ENCODE results near the gene SH2D3A.
"Not testable (repeated sequence)": the region's sequence is repeated elsewhere in the genome, so short reads cannot be mapped to it uniquely, and the experiment has no call there.

The SH2D3A gene

GRCh38 chr19:6719540-6719861 is 47.7 kb downstream of the SH2D3A start:
- no peak for DNase-seq

- DNase-seq: peak; percentile 33
Observed at GRCh38 chr19:6718741-6719539, 48.3 kb downstream of the SH2D3A start.

GRCh38 chr19:6718111-6718740 is 49.0 kb downstream of the SH2D3A start:
- DNase-seq: no peak

GRCh38 chr19:6717441-6717971 is 49.7 kb downstream of the SH2D3A start:
- DNase-seq: no peak

- no peak for DNase-seq
Observed at GRCh38 chr19:6717036-6717435, 50.2 kb downstream of the SH2D3A start.

GRCh38 chr19:6716610-6716970 is 50.6 kb downstream of the SH2D3A start:
- DNase-seq: no peak

GRCh38 chr19:6714749-6715555 is 52.3 kb downstream of the SH2D3A start:
- DNase-seq: no peak

- no peak for DNase-seq
Observed at GRCh38 chr19:6713773-6714692, 53.2 kb downstream of the SH2D3A start.

GRCh38 chr19:6712692-6713670 is 54.3 kb downstream of the SH2D3A start:
- no peak for DNase-seq

- no peak for DNase-seq
Observed at GRCh38 chr19:6712231-6712630, 55.0 kb downstream of the SH2D3A start.

GRCh38 chr19:6711605-6712004 is 55.6 kb downstream of the SH2D3A start:
- DNase-seq: no peak

- no peak for DNase-seq
Observed at GRCh38 chr19:6711078-6711361, 56.2 kb downstream of the SH2D3A start.

GRCh38 chr19:6710273-6711077 is 56.8 kb downstream of the SH2D3A start:
- DNase-seq: no peak

GRCh38 chr19:6709549-6709948 is 57.7 kb downstream of the SH2D3A start:
- DNase-seq: no peak

- not testable (repeated sequence) for DNase-seq
Observed at GRCh38 chr19:6708913-6709312, 58.3 kb downstream of the SH2D3A start.

GRCh38 chr19:6708346-6708745 is 58.9 kb downstream of the SH2D3A start:
- DNase-seq: no peak

- DNase-seq: no peak
Observed at GRCh38 chr19:6707658-6708018, 59.6 kb downstream of the SH2D3A start.

- no peak for DNase-seq
Observed at GRCh38 chr19:6707011-6707657, 60.1 kb downstream of the SH2D3A start.

- no peak for DNase-seq
Observed at GRCh38 chr19:6706633-6706958, 60.6 kb downstream of the SH2D3A start.

GRCh38 chr19:6705931-6706632 is 61.2 kb downstream of the SH2D3A start:
- DNase-seq: no peak
